Endothelial cell (in vitro differentiated cells): ENCODE data around the gene BABAM2. TPM values are rescaled to one million over a fixed set of nuclear protein-coding genes. Genes with fewer than 3 reads are reported as not detected.

Experiments used
- DNase-seq: peaks from one replicate; pipeline ENCODE4 v3.0.0; 2021; ENCODE audit warnings: low spot score
- H3K27ac Mint-ChIP-seq: one replicate; pipeline ENCODE4 v1.8.0; 2021; ENCODE audit warnings: mixed read lengths, inconsistent platforms; ENCODE audit not compliant: unreplicated experiment
- H3K27me3 Mint-ChIP-seq: one replicate; pipeline ENCODE4 v1.8.0; 2021; ENCODE audit warnings: mild to moderate bottlenecking, moderate library complexity, mixed read lengths, inconsistent platforms; ENCODE audit not compliant: unreplicated experiment
- H3K36me3 Mint-ChIP-seq: one replicate; pipeline ENCODE4 v1.8.0; 2021; ENCODE audit warnings: mild to moderate bottlenecking, low read depth, mixed read lengths, inconsistent platforms; ENCODE audit not compliant: unreplicated experiment
- H3K4me1 Mint-ChIP-seq: one replicate; pipeline ENCODE4 v1.8.0; 2021; ENCODE audit warnings: mild to moderate bottlenecking, mixed read lengths, inconsistent platforms; ENCODE audit not compliant: unreplicated experiment
- H3K4me3 Mint-ChIP-seq: one replicate; pipeline ENCODE4 v1.8.0; 2021; ENCODE audit warnings: mild to moderate bottlenecking, mixed read lengths, inconsistent platforms; ENCODE audit not compliant: unreplicated experiment
- H3K9me3 Mint-ChIP-seq: one replicate; pipeline ENCODE4 v1.8.0; 2021; ENCODE audit warnings: mixed read lengths, inconsistent platforms; ENCODE audit not compliant: unreplicated experiment
- CTCF ChIP-seq: fragments of 200-600 bp; sonication (generic); IDR thresholded peaks from one replicate; pipeline ENCODE4 v1.5.0; 2021; ENCODE audit warnings: antibody characterized with exemption; ENCODE audit not compliant: unreplicated experiment
- total RNA-seq: library from RNA; stranded (reverse); fragmentation: NEBNext Ultra II Directional; extraction: Animal tissue kit (Norgen Biotek cat#: 25700); gene quantifications from one replicate; pipeline ENCODE4 v1.2.1, GENCODE V29; 2021; ENCODE audit not compliant: unreplicated experiment

Gene BABAM2
- total RNA-seq, 1 donor from 2014 or later = 40.2 TPM

GRCh38 chr2:27906074-27906473 is 15.5 kb downstream of the BABAM2 start:
- Mint-ChIP-seq H3K4me3 (no peak overlapping the region), H3K36me3 (no peaks in the 10 kb centered on the region), H3K9me3 (no peaks in the 10 kb centered on the region), H3K27me3 (peaks cover 2% of the 10 kb centered on the region), H3K4me1 (peaks cover 31% of the 10 kb centered on the region), H3K27ac (peak overlapping the region; percentile 74)
- DNase-seq = no peak
- TF ChIP-seq CTCF = no peak

GRCh38 chr2:27907547-27907946 is 17.0 kb downstream of the BABAM2 start:
- H3K27ac Mint-ChIP-seq = peak overlapping the region; percentile 28

GRCh38 chr2:27909901-27910300 is 19.4 kb downstream of the BABAM2 start:
- H3K27me3 Mint-ChIP-seq = peaks cover 2% of the 10 kb centered on the region
- H3K4me1 Mint-ChIP-seq = peaks cover 32% of the 10 kb centered on the region
- no peak for TF ChIP-seq CTCF

More at GRCh38 chr2:27907547-27907946, 17.0 kb downstream of the BABAM2 start:
- no peak for TF ChIP-seq CTCF
- no peak for DNase-seq
- no peaks in the 10 kb centered on the region for H3K36me3 Mint-ChIP-seq
- no peak overlapping the region for H3K4me3 Mint-ChIP-seq
- no peaks in the 10 kb centered on the region for H3K9me3 Mint-ChIP-seq
- peaks cover 2% of the 10 kb centered on the region for H3K27me3 Mint-ChIP-seq
- peaks cover 35% of the 10 kb centered on the region for H3K4me1 Mint-ChIP-seq

GRCh38 chr2:27911458-27912210 is 21.1 kb downstream of the BABAM2 start:
- Mint-ChIP-seq H3K36me3 (no peaks in the 10 kb centered on the region), H3K4me1 (peaks cover 15% of the 10 kb centered on the region), H3K4me3 (no peak overlapping the region), H3K9me3 (no peaks in the 10 kb centered on the region), H3K27ac (no peak overlapping the region), H3K27me3 (peaks cover 2% of the 10 kb centered on the region)
- no peak for DNase-seq
- no peak for TF ChIP-seq CTCF

More at GRCh38 chr2:27909901-27910300, 19.4 kb downstream of the BABAM2 start:
- Mint-ChIP-seq H3K27ac (no peak overlapping the region), H3K9me3 (no peaks in the 10 kb centered on the region), H3K36me3 (no peaks in the 10 kb centered on the region), H3K4me3 (no peak overlapping the region)
- DNase-seq = no peak

DNA sequence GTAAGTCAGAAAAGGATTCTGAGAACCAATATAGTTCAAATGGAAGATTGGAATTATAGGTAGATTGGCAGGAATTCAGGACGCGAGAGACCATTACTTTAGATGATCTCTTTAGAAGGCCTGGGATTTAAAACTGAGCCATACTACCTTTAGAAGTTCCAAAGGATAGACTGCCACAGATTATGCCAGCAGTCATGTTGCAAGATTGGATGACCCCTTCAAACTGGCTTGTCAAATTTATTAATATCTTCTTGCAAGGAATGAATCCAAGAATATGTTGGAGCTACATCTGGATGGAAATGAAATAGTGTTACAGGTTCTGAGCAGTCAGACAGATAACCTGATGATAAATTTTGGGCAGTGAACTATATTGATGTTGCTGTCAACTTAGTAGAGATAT is 22.0 kb downstream of the BABAM2 start:
- DNase-seq = no peak
- TF ChIP-seq CTCF = no peak
- peaks cover 2% of the 10 kb centered on the region for H3K27me3 Mint-ChIP-seq
- H3K9me3 Mint-ChIP-seq = no peaks in the 10 kb centered on the region
- H3K4me1 Mint-ChIP-seq = peaks cover 9% of the 10 kb centered on the region
- H3K27ac Mint-ChIP-seq = no peak overlapping the region
- no peak overlapping the region for H3K4me3 Mint-ChIP-seq
- H3K36me3 Mint-ChIP-seq = no peaks in the 10 kb centered on the region
